Motor neuron (in vitro differentiated cells): ENCODE results near the gene MBNL2. TPM values are rescaled to one million over a fixed set of nuclear protein-coding genes. Genes with fewer than 3 reads are reported as not detected.

ENCODE experiments used
- ATAC-seq, 8 experiments: fragments of 200-7000 bp; cut with Tn5 transposase; replicated peaks in 6 of 8; 2 replicates each; pipeline ENCODE4 v1.8.0; 2021; ENCODE audit warnings: mild to moderate bottlenecking in 8 of 8, moderate library complexity in 8 of 8
- H3K27ac ChIP-seq, 2 donors: fragments of 250-450 bp; sonication (Bioruptor Pico); 2 replicates each; pipeline ENCODE4 v1.9.0; 2021; ENCODE audit warnings: antibody characterized with exemption in 2 of 2, mild to moderate bottlenecking in 2 of 2, moderate library complexity in 1 of 2
- H3K4me1 ChIP-seq, 2 donors: fragments of 250-450 bp; sonication (Bioruptor Pico); replicated peaks in 1 of 2; 2 replicates each; pipeline ENCODE4 v1.6.1; 2021; ENCODE audit warnings: antibody characterized with exemption in 2 of 2, mild to moderate bottlenecking in 2 of 2, moderate library complexity in 1 of 2
- H3K4me3 ChIP-seq, 5 donors: fragments of 250-450 bp; sonication (Bioruptor Pico); 2 replicates each; pipeline ENCODE4 v1.9.0; 2021; ENCODE audit warnings: antibody characterized with exemption in 5 of 5, mild to moderate bottlenecking in 5 of 5, moderate library complexity in 4 of 5
- WGBS, 10 experiments: fragments of 450-650 bp; shearing (Covaris generic); methylation state at CpG; one replicate each; pipeline ENCODE4 v1.0.0; 2022; 5-methylcytosine and 5-hydroxymethylcytosine counted together
- in situ Hi-C, 9 experiments: fragments of 400-800 bp; cut with MboI; loops; one replicate each; pipeline ENCODE4 v1.15.0; 2021; ENCODE audit warnings: low sequenced_read_pairs in 9 of 9, low pct_unique_long_range_greater_than_20kb in 2 of 9; ENCODE audit not compliant: unreplicated experiment in 9 of 9
- total RNA-seq, 8 experiments: library from RNA; unstranded; fragments of 300-600 nt; gene quantifications; 2 replicates each; pipeline versions ENCODE4 v1.2.3 to v1.2.4, GENCODE V29; 2022

MBNL2 gene
- total RNA-seq, 8 experiments from 2014 or later = 6.9 to 317 (median 54.7) TPM

GRCh38 chr13:97262058-97262457 is 39.9 kb downstream of the MBNL2 start:
- no peak for ATAC-seq
- H3K27ac ChIP-seq = no peak overlapping the region
- no peak overlapping the region for H3K4me3 ChIP-seq
- peaks cover 37 to 42% of the 10 kb centered on the region in 2 donors for H3K4me1 ChIP-seq
- in situ Hi-C loops = no loop called here
- WGBS, 10 experiments = 67 to 100% (median 92%) methylated on average over 1 to 8 of the region's 8 CpGs; no CpG with 5 or more reads in 1 of the 10 experiments

DNA sequence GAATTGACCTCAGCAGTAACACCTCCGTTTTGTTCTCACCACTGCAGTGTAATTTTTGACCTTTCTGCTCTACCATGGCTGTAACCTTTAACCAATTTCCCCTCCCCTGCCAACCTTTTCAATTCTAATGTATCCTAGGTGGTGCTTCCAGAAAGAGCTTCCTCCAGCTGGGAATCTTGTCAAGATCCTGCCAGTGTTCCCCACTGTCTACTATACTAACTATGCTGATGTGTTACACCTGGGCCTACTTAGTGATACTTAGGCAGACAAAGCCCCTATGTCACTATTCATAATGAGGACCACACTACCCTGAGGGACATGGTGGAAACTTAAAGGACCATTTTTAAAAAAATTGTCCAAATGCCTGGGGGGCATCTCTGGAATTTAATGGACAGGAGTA is 41.0 kb downstream of the MBNL2 start:
- Histone ChIP-seq H3K4me3 (no peak overlapping the region), H3K27ac (no peak overlapping the region), H3K4me1 (peaks cover 31 to 37% of the 10 kb centered on the region in 2 donors)
- 63 to 100% (median 93%) methylated on average over 1 of the region's 1 CpG; no CpG with 5 or more reads in 6 of the 10 experiments for WGBS, 10 experiments
- ATAC-seq = no peak
- in situ Hi-C loops = no loop called here

- WGBS, 10 experiments = 78 to 94% (median 91%) methylated on average over 1 to 3 of the region's 3 CpGs; no CpG with 5 or more reads in 1 of the 10 experiments
- H3K4me1 ChIP-seq = peaks cover 27 to 32% of the 10 kb centered on the region in 2 donors
- in situ Hi-C loops = no loop called here
- ATAC-seq = no peak
- no peak overlapping the region for H3K4me3 ChIP-seq
- H3K27ac ChIP-seq = no peak overlapping the region
These were observed 42.5 kb downstream of the MBNL2 start for GRCh38 chr13:97264663-97265062.

GRCh38 chr13:97266332-97266731 is 44.2 kb downstream of the MBNL2 start:
- H3K27ac ChIP-seq = no peak overlapping the region
- in situ Hi-C loops = no loop called here
- no peak overlapping the region for H3K4me3 ChIP-seq
- 60 to 94% (median 83%) methylated on average over 1 to 8 of the region's 8 CpGs; no CpG with 5 or more reads in 1 of the 10 experiments for WGBS, 10 experiments
- ATAC-seq = peak in 4 of 8 experiments; percentile 31 to 46 (median 36)
- H3K4me1 ChIP-seq = peaks cover 11 to 15% of the 10 kb centered on the region in 2 donors

DNA sequence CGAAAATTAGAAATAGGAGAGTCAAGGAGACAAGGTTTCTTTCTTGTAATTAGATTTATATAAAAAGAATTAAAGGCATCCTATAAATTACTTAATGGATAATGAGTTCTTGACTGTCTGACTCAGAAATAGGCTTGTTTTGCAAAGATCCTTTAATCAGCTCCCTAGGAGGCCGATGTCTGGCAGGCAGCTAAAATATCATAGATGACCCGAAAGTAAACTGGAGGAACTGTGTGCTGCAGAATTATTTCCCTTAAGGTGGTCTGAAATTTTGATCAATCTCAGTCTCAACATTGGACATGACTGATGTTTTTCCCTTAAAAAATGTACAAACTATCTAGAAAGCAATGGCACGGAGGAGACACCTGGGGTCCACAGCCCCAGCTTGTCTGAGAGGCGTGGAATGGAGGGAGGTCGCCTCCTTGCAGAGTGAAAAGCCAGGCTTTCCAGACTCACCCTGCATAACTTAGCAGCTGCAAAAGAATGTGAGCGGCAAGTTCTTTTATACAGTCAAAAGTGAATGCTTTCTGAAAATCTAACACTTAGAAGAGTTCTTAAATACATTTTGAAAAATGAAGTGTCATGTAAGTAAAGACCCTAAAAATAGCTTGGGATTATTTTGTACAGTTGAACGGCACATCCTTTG is 44.8 kb downstream of the MBNL2 start:
- WGBS, 10 experiments = 80 to 97% (median 84%) methylated on average over 1 to 7 of the region's 8 CpGs; no CpG with 5 or more reads in 1 of the 10 experiments
- in situ Hi-C loops = no loop called here
- Histone ChIP-seq H3K4me3 (no peak overlapping the region), H3K27ac (no peak overlapping the region), H3K4me1 (peaks cover 9 to 10% of the 10 kb centered on the region in 2 donors)
- ATAC-seq = peak in 1 of 8 experiments; percentile 48

GRCh38 chr13:97267418-97268059 is 45.4 kb downstream of the MBNL2 start:
- no peak overlapping the region for H3K27ac ChIP-seq
- 73 to 100% (median 83%) methylated on average over 2 to 9 of the region's 11 CpGs; no CpG with 5 or more reads in 1 of the 10 experiments for WGBS, 10 experiments

DNA sequence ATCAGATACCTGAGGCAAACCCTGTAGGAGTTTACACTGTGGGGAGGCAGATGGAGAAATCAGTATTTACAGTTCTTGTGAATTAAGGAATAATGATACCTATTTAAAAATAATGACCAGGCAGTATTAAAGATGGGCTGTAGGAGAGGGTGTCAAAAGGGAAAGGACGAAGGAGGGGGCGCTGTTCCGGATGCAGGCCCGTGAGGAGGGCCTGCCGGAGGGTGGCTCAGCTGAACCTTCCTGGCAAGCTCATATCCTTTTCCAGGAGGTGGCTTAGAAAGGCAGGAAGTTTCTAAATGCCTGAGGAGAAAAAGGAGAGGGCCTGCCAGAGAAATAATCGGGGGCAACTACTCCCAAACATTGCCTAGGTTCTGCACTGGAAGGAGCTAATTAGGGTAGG is 46.6 kb downstream of the MBNL2 start:
- H3K4me1 ChIP-seq = peaks cover 9 to 10% of the 10 kb centered on the region in 2 donors
- H3K4me3 ChIP-seq = no peak overlapping the region
- ATAC-seq = peak in 1 of 8 experiments; percentile 17
- no peak overlapping the region for H3K27ac ChIP-seq
- in situ Hi-C loops = no loop called here
- WGBS, 10 experiments = 28 to 100% (median 75%) methylated on average over 1 to 6 of the region's 6 CpGs; no CpG with 5 or more reads in 2 of the 10 experiments

More at GRCh38 chr13:97267418-97268059, 45.4 kb downstream of the MBNL2 start:
- in situ Hi-C loops = no loop called here
- Histone ChIP-seq H3K4me1 (peaks cover 9 to 10% of the 10 kb centered on the region in 2 donors), H3K4me3 (no peak overlapping the region)
- no peak for ATAC-seq

DNA sequence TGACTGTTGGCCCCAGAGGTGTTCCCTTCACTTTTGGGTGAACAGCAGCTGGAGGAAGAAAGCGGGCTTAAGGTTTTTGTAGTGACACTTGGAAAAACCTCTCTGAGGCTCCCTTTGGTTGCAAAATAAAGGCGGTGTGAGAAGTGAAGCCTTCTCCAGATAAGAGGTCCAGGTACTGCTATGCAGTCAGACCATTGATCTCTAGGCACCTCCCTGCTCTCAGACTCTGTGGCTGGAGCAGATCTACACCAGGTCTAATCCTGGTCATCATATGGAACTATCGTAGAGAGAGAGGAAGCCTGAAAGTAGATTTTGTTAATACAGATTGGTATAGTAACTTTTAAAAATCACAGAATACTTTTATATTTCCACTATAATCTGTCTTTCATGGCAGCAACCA is 47.5 kb downstream of the MBNL2 start:
- 79 to 100% (median 93%) methylated on average over 1 to 3 of the region's 3 CpGs; no CpG with 5 or more reads in 2 of the 10 experiments for WGBS, 10 experiments
- peaks cover 9 to 10% of the 10 kb centered on the region in 2 donors for H3K4me1 ChIP-seq
- in situ Hi-C loops = no loop called here
- no peak overlapping the region for H3K27ac ChIP-seq
- H3K4me3 ChIP-seq = no peak overlapping the region
- ATAC-seq = peak in 1 of 8 experiments; percentile 2

- in situ Hi-C loops = no loop called here
- Histone ChIP-seq H3K4me1 (peaks cover 0 to 3% of the 10 kb centered on the region in 2 donors), H3K27ac (no peak overlapping the region), H3K4me3 (no peak overlapping the region)
- ATAC-seq = peak in 2 of 8 experiments; percentile 4 to 29
- 0 to 92% (median 63%) methylated on average over 1 of the region's 1 CpG for WGBS, 10 experiments
These were observed 50.4 kb downstream of the MBNL2 start for GRCh38 chr13:97272526-97272925.

DNA sequence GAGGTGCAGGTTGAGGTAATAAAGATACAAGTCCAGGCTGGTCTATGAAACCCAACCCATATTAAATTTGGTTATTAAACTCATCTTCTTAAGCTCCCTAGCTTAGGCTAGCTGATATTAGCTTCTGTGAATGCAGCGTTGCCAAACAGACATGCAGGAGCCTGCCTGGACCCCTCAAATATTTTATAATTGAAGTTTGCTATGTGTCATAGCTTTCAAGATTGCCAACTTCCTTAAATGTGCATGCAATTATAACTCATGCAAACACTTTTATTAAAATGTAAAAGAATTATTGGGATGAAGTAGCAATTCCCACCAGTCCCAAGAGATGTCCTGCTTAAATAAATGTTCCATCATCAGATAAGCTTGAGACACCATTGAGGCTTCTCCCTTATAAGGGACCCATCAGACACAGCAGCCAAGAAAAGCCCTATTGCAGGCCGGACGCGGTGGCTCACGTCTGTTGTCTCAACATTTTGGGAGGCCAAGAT is 51.3 kb downstream of the MBNL2 start:
- WGBS, 10 experiments = 0 to 100% (median 29%) methylated on average over 1 to 5 of the region's 5 CpGs; no CpG with 5 or more reads in 4 of the 10 experiments
- no peak overlapping the region for H3K4me3 ChIP-seq
- H3K4me1 ChIP-seq = peaks cover 0 to 3% of the 10 kb centered on the region in 2 donors
- in situ Hi-C loops = no loop called here
- H3K27ac ChIP-seq = no peak overlapping the region
- no peak for ATAC-seq

DNA sequence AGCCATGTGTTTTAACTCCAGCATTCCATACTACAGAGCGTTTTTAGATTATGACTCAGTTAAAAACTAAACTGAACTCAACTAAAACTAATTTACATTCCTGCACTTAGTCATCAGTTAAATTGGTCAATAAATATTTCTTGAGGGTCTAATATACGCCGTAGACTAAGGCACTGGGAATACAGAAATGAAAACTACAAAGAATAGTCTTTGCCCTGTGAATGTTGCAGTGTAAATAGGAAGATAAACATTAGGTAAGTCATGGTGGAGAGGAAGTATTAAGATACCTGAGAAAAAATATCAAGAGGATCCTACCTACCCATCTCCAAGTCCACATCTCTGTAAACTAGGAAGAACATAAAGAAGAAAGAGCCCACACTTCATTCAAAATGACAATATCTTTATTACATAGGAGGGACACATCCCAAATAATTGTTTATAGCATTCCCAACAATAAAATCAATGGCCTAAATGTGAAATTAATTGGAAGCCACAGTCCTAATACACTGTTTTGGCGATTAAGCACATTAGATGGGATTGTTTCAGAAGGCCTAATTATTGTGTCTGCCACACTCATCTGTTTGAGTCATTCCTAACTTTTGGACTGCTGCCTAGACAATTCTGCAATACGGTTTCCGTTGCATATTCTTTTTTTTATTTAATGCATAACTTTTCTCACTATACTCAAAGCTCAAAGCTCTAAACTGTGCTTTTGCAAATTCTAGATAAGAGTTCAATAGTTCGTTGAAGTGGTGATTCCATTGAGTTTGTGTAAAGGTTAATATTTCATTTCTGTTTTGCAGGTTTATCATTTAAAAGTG is 52.9 kb downstream of the MBNL2 start:
- H3K4me3 ChIP-seq = no peak overlapping the region
- WGBS, 10 experiments = 2 to 98% (median 85%) methylated on average over 3 to 7 of the region's 7 CpGs

GRCh38 chr13:97275776-97276501 is 53.8 kb downstream of the MBNL2 start:
- in situ Hi-C loops = no loop called here
- no peak for ATAC-seq
- WGBS, 10 experiments = 12 to 100% (median 84%) methylated on average over 1 to 8 of the region's 8 CpGs
- Histone ChIP-seq H3K27ac (no peak overlapping the region), H3K4me1 (peaks cover 0 to 5% of the 10 kb centered on the region in 2 donors), H3K4me3 (no peak overlapping the region)

More for the DNA sequence above, 52.9 kb downstream of the MBNL2 start:
- Histone ChIP-seq H3K4me1 (peaks cover 0 to 3% of the 10 kb centered on the region in 2 donors), H3K27ac (no peak overlapping the region)
- peak in 3 of 8 experiments; percentile 10 to 47 (median 39) for ATAC-seq
- in situ Hi-C loops = no loop called here
